Stomach smooth muscle (tissue), 2 donors: ENCODE data around the gene IL17REL.

Experiments
- H3K27ac ChIP-seq: one replicate; pipeline ENCODE4 v1.7.0; 2013; ENCODE audit warnings: mild to moderate bottlenecking, low read length, inconsistent platforms
- H3K27me3 ChIP-seq, 2 donors: one replicate each; pipeline ENCODE4 v1.7.0; 2013; ENCODE audit warnings: low read length in 2 of 2; ENCODE audit not compliant: insufficient read depth in 2 of 2, control insufficient read depth in 1 of 2
- H3K36me3 ChIP-seq, 2 donors: one replicate each; pipeline ENCODE4 v1.7.0; 2013; ENCODE audit warnings: low read length in 2 of 2; ENCODE audit not compliant: control insufficient read depth in 2 of 2, insufficient read depth in 2 of 2
- H3K4me1 ChIP-seq: one replicate; pipeline ENCODE4 v1.7.0; 2013; ENCODE audit warnings: low read length; ENCODE audit not compliant: control insufficient read depth, insufficient read depth
- H3K4me3 ChIP-seq, 2 donors: one replicate each; pipeline ENCODE4 v1.7.0; 2013; ENCODE audit warnings: low read length in 2 of 2
- H3K9ac ChIP-seq, 2 donors: one replicate each; pipeline ENCODE4 v1.7.0; 2013; ENCODE audit warnings: low read length in 2 of 2, mild to moderate bottlenecking in 1 of 2
- H3K9me3 ChIP-seq, 2 donors: one replicate each; pipeline ENCODE4 v1.7.0; 2013; ENCODE audit warnings: low read length in 2 of 2; ENCODE audit not compliant: control insufficient read depth in 2 of 2
- donor health status: healthy.
- donor health status: Pancreatic carcinoma.

IL17REL gene

GRCh38 chr22:50056214-50056972 is 43.8 kb upstream of the IL17REL start:
- Histone ChIP-seq H3K27ac (no peak overlapping the region), H3K27me3 (peaks cover 23 to 31% of the 10 kb centered on the region in 2 donors), H3K9ac (no peak overlapping the region), H3K36me3 (no peaks in the 10 kb centered on the region), H3K4me1 (peaks cover 8% of the 10 kb centered on the region), H3K4me3 (no peak overlapping the region), H3K9me3 (peaks cover 0 to 6% of the 10 kb centered on the region in 2 donors)

DNA sequence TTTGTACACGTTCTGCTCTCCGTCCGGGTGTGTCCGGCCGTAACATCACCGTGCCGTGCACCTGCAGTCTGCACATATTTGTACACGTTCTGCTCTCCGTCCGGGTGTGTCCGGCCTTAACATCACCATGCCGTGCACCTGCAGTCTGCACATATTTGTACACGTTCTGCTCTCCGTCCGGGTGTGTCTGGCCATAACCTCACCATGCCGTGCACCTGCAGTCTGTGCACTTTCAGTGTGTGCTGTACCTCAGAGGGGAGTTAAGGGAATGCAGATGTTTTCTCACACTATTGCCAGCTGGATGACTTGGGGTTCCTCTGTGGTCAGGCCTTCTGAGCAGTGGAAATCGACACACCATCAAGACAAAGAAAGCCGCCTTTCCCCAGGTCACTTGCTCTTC is 41.3 kb upstream of the IL17REL start:
- H3K4me1 ChIP-seq, result peaks cover 7% of the 10 kb centered on the region
- H3K4me3 ChIP-seq, result no peak overlapping the region
- peaks cover 0 to 6% of the 10 kb centered on the region in 2 donors for H3K9me3 ChIP-seq
- H3K36me3 ChIP-seq, result no peaks in the 10 kb centered on the region
- H3K27ac ChIP-seq, result no peak overlapping the region
- peaks cover 8 to 11% of the 10 kb centered on the region in 2 donors for H3K27me3 ChIP-seq
- H3K9ac ChIP-seq, result no peak overlapping the region

GRCh38 chr22:50051930-50052329 is 39.4 kb upstream of the IL17REL start:
- H3K9me3 ChIP-seq, result peaks cover 0 to 6% of the 10 kb centered on the region in 2 donors
- no peak overlapping the region for H3K4me3 ChIP-seq
- H3K4me1 ChIP-seq, result no peaks in the 10 kb centered on the region
- no peak overlapping the region for H3K9ac ChIP-seq
- no peaks in the 10 kb centered on the region for H3K36me3 ChIP-seq
- peaks cover 0 to 5% of the 10 kb centered on the region in 2 donors for H3K27me3 ChIP-seq
- no peak overlapping the region for H3K27ac ChIP-seq

- H3K9ac ChIP-seq, result no peak overlapping the region
- peaks cover 5 to 6% of the 10 kb centered on the region in 2 donors for H3K27me3 ChIP-seq
- peaks cover 0 to 6% of the 10 kb centered on the region in 2 donors for H3K9me3 ChIP-seq
- no peaks in the 10 kb centered on the region for H3K36me3 ChIP-seq
- no peaks in the 10 kb centered on the region for H3K4me1 ChIP-seq
- no peak overlapping the region for H3K27ac ChIP-seq
- no peak overlapping the region for H3K4me3 ChIP-seq
Measured at GRCh38 chr22:50049299-50050195, 37.0 kb upstream of the IL17REL start.

GRCh38 chr22:50048836-50049235 is 36.3 kb upstream of the IL17REL start:
- Histone ChIP-seq H3K27ac (no peak overlapping the region), H3K4me3 (no peak overlapping the region), H3K36me3 (no peaks in the 10 kb centered on the region), H3K9me3 (peaks cover 0 to 4% of the 10 kb centered on the region in 2 donors), H3K4me1 (no peaks in the 10 kb centered on the region), H3K27me3 (peaks cover 9% of the 10 kb centered on the region in 2 donors), H3K9ac (no peak overlapping the region)

DNA sequence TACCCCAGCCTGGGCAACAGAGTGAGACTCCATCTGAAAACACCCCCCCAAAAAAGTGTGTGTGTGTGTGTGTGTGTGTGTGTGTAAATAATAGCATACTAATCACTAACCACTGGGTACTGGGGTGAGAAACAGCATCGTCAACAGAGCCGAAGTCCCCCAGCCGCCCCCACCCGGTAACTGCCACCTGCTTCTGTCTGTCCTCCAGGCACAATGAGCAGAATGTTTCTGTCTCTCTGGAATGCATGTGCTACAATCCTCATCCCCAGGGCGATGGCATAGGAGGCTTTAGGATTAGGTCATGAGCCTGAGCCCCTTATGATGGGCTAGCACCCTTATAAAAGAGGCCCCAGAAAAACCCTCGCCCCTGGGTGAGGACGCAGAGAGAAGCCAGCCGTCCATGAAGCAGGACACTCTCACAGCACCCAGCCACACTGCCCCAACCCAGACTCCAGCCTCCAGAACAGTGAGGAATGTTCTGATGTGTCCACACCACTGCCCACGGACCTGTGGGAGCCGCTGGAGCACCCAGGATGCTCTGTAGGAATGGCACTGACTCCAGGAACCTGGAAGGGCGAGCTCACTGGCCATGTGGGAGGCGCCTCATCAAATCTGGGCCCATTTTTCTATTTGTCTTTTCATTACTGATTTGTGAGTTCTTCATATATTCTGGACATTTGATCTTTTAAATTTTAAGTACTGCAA is 35.6 kb upstream of the IL17REL start:
- Histone ChIP-seq H3K9me3 (no peaks in the 10 kb centered on the region), H3K4me3 (no peak overlapping the region), H3K27ac (no peak overlapping the region), H3K9ac (no peak overlapping the region), H3K36me3 (no peaks in the 10 kb centered on the region), H3K4me1 (no peaks in the 10 kb centered on the region), H3K27me3 (peaks cover 9% of the 10 kb centered on the region in 2 donors)

DNA sequence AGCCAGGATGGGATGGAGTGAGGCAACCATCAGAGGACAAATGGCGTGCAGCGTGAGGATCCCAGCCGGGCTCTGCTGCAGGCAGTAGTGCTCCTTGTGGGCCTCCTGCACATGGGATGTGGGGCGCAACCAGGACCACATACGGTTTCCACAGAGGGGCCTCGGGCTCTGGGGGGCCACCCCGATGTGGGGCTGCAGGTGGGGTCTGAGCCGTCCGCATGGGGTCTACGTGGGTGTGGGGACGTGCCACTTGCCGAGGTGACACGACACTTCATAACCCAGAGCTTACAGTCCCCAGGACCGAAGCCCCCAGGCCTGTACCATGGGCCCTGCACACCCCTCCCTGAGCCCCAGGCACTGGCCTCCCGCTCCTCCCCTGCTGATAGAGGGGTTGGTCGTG is 34.8 kb upstream of the IL17REL start:
- Histone ChIP-seq H3K9me3 (no peaks in the 10 kb centered on the region), H3K36me3 (no peaks in the 10 kb centered on the region), H3K27ac (no peak overlapping the region), H3K4me3 (no peak overlapping the region), H3K27me3 (peaks cover 12% of the 10 kb centered on the region in 2 donors), H3K9ac (no peak overlapping the region), H3K4me1 (no peaks in the 10 kb centered on the region)

DNA sequence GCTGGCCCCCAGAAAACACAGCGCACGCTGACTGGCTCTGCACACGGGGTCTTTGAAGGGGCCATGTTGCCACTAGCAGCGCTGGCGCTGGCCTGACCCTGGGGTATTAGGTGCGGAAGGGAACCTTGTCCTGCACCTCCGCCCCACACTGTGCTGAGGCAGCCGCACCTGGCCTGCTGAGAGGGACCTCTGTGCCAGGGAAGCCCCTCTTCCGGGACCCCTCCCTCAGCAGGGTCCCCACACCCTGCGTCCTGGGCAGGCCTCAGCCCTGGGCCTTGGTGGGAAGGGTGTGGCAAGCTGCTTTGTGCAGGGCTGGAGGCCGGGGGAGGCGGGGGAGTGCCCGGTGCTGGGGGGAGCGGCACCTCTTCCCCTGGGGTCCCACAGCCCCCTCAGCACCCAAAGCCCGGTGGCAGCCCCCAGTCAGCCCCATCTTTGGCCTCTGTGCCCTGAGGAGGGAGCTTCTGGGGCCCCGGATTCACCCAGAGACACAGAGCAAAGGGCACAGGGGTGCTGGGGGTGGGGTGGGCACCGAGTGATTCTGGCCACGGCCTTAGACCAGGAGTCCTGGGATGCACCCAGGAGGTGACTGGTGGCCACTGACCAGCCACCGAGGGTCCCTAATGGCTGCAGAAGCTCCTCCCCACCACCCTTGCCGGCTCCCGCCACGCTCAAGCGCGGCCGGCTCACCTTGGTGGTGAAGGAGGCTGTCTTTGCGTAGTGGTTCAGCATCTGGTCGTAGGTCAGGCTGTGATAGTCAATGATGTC is 34.1 kb upstream of the IL17REL start:
- no peaks in the 10 kb centered on the region for H3K36me3 ChIP-seq
- no peak overlapping the region for H3K27ac ChIP-seq
- no peak overlapping the region for H3K4me3 ChIP-seq
- H3K9ac ChIP-seq, result no peak overlapping the region
- peaks cover 13 to 15% of the 10 kb centered on the region in 2 donors for H3K27me3 ChIP-seq
- H3K9me3 ChIP-seq, result no peaks in the 10 kb centered on the region
- H3K4me1 ChIP-seq, result no peaks in the 10 kb centered on the region

GRCh38 chr22:50046019-50046415 is 33.5 kb upstream of the IL17REL start:
- Histone ChIP-seq H3K4me1 (no peaks in the 10 kb centered on the region), H3K9me3 (no peaks in the 10 kb centered on the region), H3K36me3 (no peaks in the 10 kb centered on the region), H3K27ac (no peak overlapping the region), H3K4me3 (no peak overlapping the region), H3K27me3 (peaks cover 17 to 21% of the 10 kb centered on the region in 2 donors), H3K9ac (no peak overlapping the region)
